H1 (cell line): ENCODE results near the gene GRM7. TPM values are rescaled to one million over a fixed set of nuclear protein-coding genes. Genes with fewer than 3 reads are reported as not detected.

Source experiments
- CTCF ChIA-PET: fragments of 300-600 bp; sonication (Branson Sonifier 250); formaldehyde crosslinking; loops from one replicate; lab custom pipeline; 2021; ENCODE audit not compliant: partially characterized antibody; lab: Charles Lee
- POLR2A ChIA-PET: fragments of 300-600 bp; sonication (Branson Sonifier 250); formaldehyde crosslinking; loops from one replicate; lab custom pipeline; 2021; ENCODE audit warnings: inconsistent platforms; ENCODE audit not compliant: partially characterized antibody; lab: Charles Lee
- DNase-seq, 2 experiments: peaks; one replicate each; pipeline versions ENCODE4 v3.0.0 to v3.0.0-alpha.2; 2010 to 2022; ENCODE audit warnings: low spot score in 2 of 2, low read depth in 1 of 2, mixed read lengths in 1 of 2
- FAIRE-seq: peaks from 2 replicates; lab custom pipeline; 2011; peaks lifted over from hg19 to GRCh38; lab: Jason Lieb, UNC
- H2AFZ ChIP-seq: 2 replicates; pipeline ENCODE4 v1.8.1; 2012; ENCODE audit warnings: low read length, inconsistent platforms
- H2AK5ac ChIP-seq: 2 replicates; pipeline ENCODE4 v1.6.1; 2013; ENCODE audit warnings: low read depth, low read length
- H2BK120ac ChIP-seq: replicated peaks from 2 replicates; pipeline ENCODE3; 2013; ENCODE audit warnings: low read depth, low read length, inconsistent platforms
- H2BK12ac ChIP-seq: 2 replicates; pipeline ENCODE4 v1.6.1; 2013; ENCODE audit warnings: low read depth, low read length
- H2BK15ac ChIP-seq: 2 replicates; pipeline ENCODE4 v1.6.1; 2013; ENCODE audit warnings: low read length
- H2BK20ac ChIP-seq: 2 replicates; pipeline ENCODE4 v1.6.1; 2013; ENCODE audit warnings: low read length
- H2BK5ac ChIP-seq: 2 replicates; pipeline ENCODE4 v1.6.1; 2013; ENCODE audit warnings: low read depth, low read length
- H3K14ac ChIP-seq: 2 replicates; pipeline ENCODE4 v1.6.1; 2013; ENCODE audit warnings: inconsistent platforms; ENCODE audit not compliant: insufficient read length
- H3K18ac ChIP-seq: 2 replicates; pipeline ENCODE4 v1.6.1; 2013; ENCODE audit warnings: low read length; ENCODE audit errors: extremely low read depth
- H3K23ac ChIP-seq: 2 replicates; pipeline ENCODE4 v1.6.1; 2013; ENCODE audit warnings: inconsistent platforms; ENCODE audit not compliant: insufficient read length
- H3K23me2 ChIP-seq: 2 replicates; pipeline ENCODE4 v1.6.1; 2013; ENCODE audit warnings: low read depth, low read length
- H3K27ac ChIP-seq: 2 replicates; pipeline ENCODE4 v1.6.1; 2011; ENCODE audit warnings: low read depth, low read length, inconsistent platforms
- H3K27me3 ChIP-seq, 4 experiments: replicated peaks in 1 of 4; 1 replicate in 1 of 4; 2 replicates in 3 of 4; pipeline versions ENCODE4 v1.6.1 to v1.8.1; 2011 to 2013; ENCODE audit warnings: low read length in 3 of 4, mild to moderate bottlenecking in 3 of 4, inconsistent platforms in 2 of 4, mixed read lengths in 2 of 4, moderate library complexity in 1 of 4; ENCODE audit not compliant: control insufficient read depth in 3 of 4, insufficient read depth in 3 of 4; ENCODE audit errors: extremely low read depth in 1 of 4
- H3K36me3 ChIP-seq, 4 experiments: 2 replicates each; pipeline versions ENCODE4 v1.6.1 to v1.8.1; 2011 to 2013; ENCODE audit warnings: mild to moderate bottlenecking in 4 of 4, low read length in 3 of 4, moderate library complexity in 2 of 4, control low read depth in 1 of 4, inconsistent platforms in 1 of 4; ENCODE audit not compliant: insufficient read depth in 4 of 4, control insufficient read depth in 2 of 4
- H3K4ac ChIP-seq: replicated peaks from 2 replicates; pipeline ENCODE3; 2013; ENCODE audit warnings: low read length, low read depth, mixed read lengths, inconsistent platforms; ENCODE audit not compliant: insufficient read length
- H3K4me1 ChIP-seq, 4 experiments: replicated peaks in 1 of 4; 1 replicate in 1 of 4; 2 replicates in 3 of 4; pipeline versions ENCODE4 v1.6.1 to v1.8.1; 2011 to 2013; ENCODE audit warnings: low read length in 3 of 4, inconsistent platforms in 2 of 4, mixed read lengths in 1 of 4; ENCODE audit not compliant: insufficient read depth in 4 of 4, control insufficient read depth in 3 of 4
- H3K4me2 ChIP-seq, 2 experiments: 2 replicates each; pipeline versions ENCODE4 v1.6.1 to v1.8.1; 2011 to 2013; ENCODE audit warnings: low read depth in 2 of 2, low read length in 2 of 2, control low read depth in 1 of 2, inconsistent platforms in 1 of 2, mild to moderate bottlenecking in 1 of 2; ENCODE audit not compliant: insufficient read depth in 1 of 2
- H3K4me3 ChIP-seq, 4 experiments: fragments of 200-600, 300-600 bp in 1 of 4; sonication (generic), shearing (Covaris generic), sonication (Bioruptor Twin) in 1 of 4; 2 replicates each; pipeline versions ENCODE4 v1.5.1 to v1.8.1; 2011 to 2016; ENCODE audit warnings: low read length in 4 of 4, low read depth in 3 of 4, control low read depth in 2 of 4, inconsistent platforms in 2 of 4, mild to moderate bottlenecking in 2 of 4, mixed read lengths in 1 of 4, moderate library complexity in 1 of 4; ENCODE audit not compliant: insufficient read depth in 2 of 4; ENCODE audit errors: extremely low read depth in 1 of 4
- H3K56ac ChIP-seq: replicated peaks from 2 replicates; pipeline ENCODE3; 2013; ENCODE audit warnings: low read depth, mild to moderate bottlenecking, mixed read lengths, low read length, inconsistent platforms; ENCODE audit not compliant: insufficient read length
- H3K79me1 ChIP-seq: 2 replicates; pipeline ENCODE4 v1.6.1; 2013; ENCODE audit warnings: low read depth, low read length, control low read depth
- H3K79me2 ChIP-seq, 2 experiments: 2 replicates each; pipeline versions ENCODE4 v1.6.1 to v1.8.1; 2012 to 2013; ENCODE audit warnings: low read length in 2 of 2, mild to moderate bottlenecking in 2 of 2, inconsistent platforms in 1 of 2; ENCODE audit not compliant: insufficient read depth in 2 of 2, control insufficient read depth in 1 of 2
- H3K9ac ChIP-seq, 4 experiments: replicated peaks in 1 of 4; 1 replicate in 1 of 4; 2 replicates in 3 of 4; pipeline versions ENCODE4 v1.6.1 to v1.8.1; 2011 to 2013; ENCODE audit warnings: low read depth in 3 of 4, low read length in 3 of 4, control low read depth in 2 of 4, mild to moderate bottlenecking in 2 of 4, moderate library complexity in 2 of 4, inconsistent platforms in 1 of 4; ENCODE audit errors: extremely low read depth in 1 of 4
- H3K9me3 ChIP-seq, 2 experiments: 2 replicates each; pipeline versions ENCODE4 v1.6.1 to v1.8.1; 2012 to 2013; ENCODE audit warnings: mild to moderate bottlenecking in 2 of 2, moderate library complexity in 2 of 2, control low read depth in 1 of 2, inconsistent platforms in 1 of 2, low read depth in 1 of 2, low read length in 1 of 2, mixed read lengths in 1 of 2; ENCODE audit not compliant: insufficient read depth in 2 of 2
- H4K20me1 ChIP-seq, 2 experiments: replicated peaks in 1 of 2; 2 replicates each; pipeline versions ENCODE3 to v1.8.1; 2011 to 2013; ENCODE audit warnings: inconsistent platforms in 2 of 2, low read length in 2 of 2, mild to moderate bottlenecking in 1 of 2; ENCODE audit not compliant: insufficient read depth in 2 of 2, control insufficient read depth in 1 of 2
- H4K5ac ChIP-seq: 2 replicates; pipeline ENCODE4 v1.6.1; 2013; ENCODE audit warnings: low read length, low read depth, mixed read lengths, inconsistent platforms; ENCODE audit not compliant: insufficient read length
- H4K8ac ChIP-seq: 2 replicates; pipeline ENCODE4 v1.8.0; 2013; ENCODE audit warnings: mild to moderate bottlenecking, moderate library complexity, low read length, inconsistent platforms; ENCODE audit not compliant: insufficient read depth; ENCODE audit errors: extremely low read depth
- H4K91ac ChIP-seq: replicated peaks from 2 replicates; pipeline ENCODE3; 2013; ENCODE audit warnings: low read length, mixed read lengths, inconsistent platforms; ENCODE audit not compliant: insufficient read length
- ATF2 ChIP-seq: IDR thresholded peaks from 2 replicates; pipeline ENCODE4 v1.6.1; 2012; ENCODE audit warnings: low read length, inconsistent platforms
- CEBPB ChIP-seq: IDR thresholded peaks from 2 replicates; pipeline ENCODE4 v1.6.1; 2012; ENCODE audit warnings: low read depth, low read length
- CREB1 ChIP-seq: IDR thresholded peaks from 2 replicates; pipeline ENCODE4 v1.6.1; 2012; ENCODE audit warnings: inconsistent platforms
- CTBP2 ChIP-seq: IDR thresholded peaks from 2 replicates; pipeline ENCODE4 v1.7.0; 2011; ENCODE audit warnings: borderline replicate concordance, mild to moderate bottlenecking, moderate library complexity, mixed read lengths, low read length; ENCODE audit not compliant: insufficient read depth, insufficient read length
- E2F6 ChIP-seq: IDR thresholded peaks from 2 replicates; pipeline ENCODE4 v1.6.1; 2012; ENCODE audit warnings: inconsistent platforms
- JUN ChIP-seq: IDR thresholded peaks from 2 replicates; pipeline ENCODE4 v1.6.1; 2011; ENCODE audit warnings: low read depth, mild to moderate bottlenecking, improper control_type of control experiment, low read length
- RFX5 ChIP-seq: IDR thresholded peaks from 2 replicates; pipeline ENCODE4 v1.6.1; 2011; ENCODE audit warnings: low read depth, low read length, improper control_type of control experiment, borderline replicate concordance
- SUZ12 ChIP-seq: fragments of 200-600 bp; sonication (generic); IDR thresholded peaks from 2 replicates; pipeline ENCODE4 v1.6.1; 2012; ENCODE audit warnings: mild to moderate bottlenecking, inconsistent platforms, low read length, moderate library complexity, mixed read lengths
- TAF7 ChIP-seq: optimal IDR thresholded peaks from 2 replicates; pipeline ENCODE3; 2011; ENCODE audit warnings: low read depth, mild to moderate bottlenecking, inconsistent platforms, low read length, moderate library complexity, borderline replicate concordance
- TCF12 ChIP-seq: IDR thresholded peaks from 2 replicates; pipeline ENCODE4 v1.6.1; 2011; ENCODE audit warnings: low read depth, mild to moderate bottlenecking, low read length
- WGBS, 2 experiments: shearing (Covaris generic) in 1 of 2; methylation state at CpG; one replicate each; pipeline versions ENCODE4 v1.1.6 to v1.1.7; 2013 to 2015; ENCODE audit warnings: low lambda C conversion rate in 2 of 2, mixed read lengths in 2 of 2, inconsistent platforms in 1 of 2, low coverage in 1 of 2, missing lambda C conversion rate in 1 of 2; ENCODE audit not compliant: insufficient replicate concordance in 2 of 2, insufficient coverage in 1 of 2, insufficient read length in 1 of 2; ENCODE audit errors: extremely low coverage in 1 of 2, missing lambda C conversion rate in 1 of 2; 5-methylcytosine and 5-hydroxymethylcytosine counted together
- polyA plus RNA-seq, 7 experiments: library from polyadenylated mRNA; depleted of rRNA in 3 of 7; stranded (reverse) in 5 of 7; unstranded in 2 of 7; fragments of >200 nt in 5 of 7; fragments of 200-250 nt in 2 of 7; gene quantifications; 1 replicate in 5 of 7; 2 replicates in 1 of 7; 4 replicates in 1 of 7; pipeline versions ENCODE4 v1.2.1 to v1.2.3, GENCODE V29; 2011 to 2013; ENCODE audit warnings: missing spikeins in 2 of 7, mixed read lengths in 2 of 7
- total RNA-seq: library from RNA; stranded (reverse); fragmentation: NEBNext Ultra II Directional; extraction: Animal tissue kit (Norgen Biotek cat#: 25700); gene quantifications from 2 replicates; pipeline ENCODE4 v1.2.1, GENCODE V29; 2021
- TF ChIP-seq, protein P1 (sequence below): IDR thresholded peaks from 2 replicates; pipeline ENCODE4 v1.6.1; 2011; ENCODE audit warnings: low read depth, mild to moderate bottlenecking, low read length; ENCODE audit not compliant: insufficient read depth

The GRM7 gene
- total and polyA plus RNA-seq, 2 of the 8 experiments (the other 6 are each of a cell fraction or from before 2014, with no cell fraction given) = 0.17 to 0.24 TPM

DNA sequence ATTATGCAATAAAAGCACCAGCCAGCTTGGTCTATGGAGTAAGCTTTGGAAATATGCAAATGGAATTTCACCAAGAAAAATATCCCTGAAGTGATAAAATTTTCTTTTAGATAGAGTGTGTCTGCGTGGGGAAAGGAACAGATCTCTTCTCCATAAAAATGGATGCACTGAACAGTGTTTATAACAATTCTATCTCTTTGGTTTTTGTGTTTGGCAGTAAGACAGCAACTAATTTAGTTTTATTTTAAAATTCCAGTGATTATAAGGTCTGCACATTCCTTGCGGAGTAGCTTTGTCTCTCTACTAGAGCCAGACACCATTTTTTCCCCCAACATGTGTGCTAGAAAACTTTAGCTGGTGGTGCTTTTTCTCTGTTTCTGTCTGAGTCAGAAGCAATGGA is 712.4 kb downstream of the GRM7 start:
- Histone ChIP-seq H3K27ac (no peak overlapping the region), H2BK15ac (no peak overlapping the region), H3K23ac (no peak overlapping the region), H4K20me1 (no peaks in the 10 kb centered on the region), H4K5ac (no peak overlapping the region), H3K9ac (no peak overlapping the region), H2BK5ac (no peak overlapping the region), H3K23me2 (no peaks in the 10 kb centered on the region), H3K56ac (no peak overlapping the region), H3K27me3 (no peaks in the 10 kb centered on the region), H2AK5ac (no peak overlapping the region), H4K91ac (no peak overlapping the region), H3K18ac (no peak overlapping the region), H3K36me3 (no peaks in the 10 kb centered on the region), H3K79me1 (no peaks in the 10 kb centered on the region), H2BK12ac (no peak overlapping the region), H2BK20ac (no peak overlapping the region), H4K8ac (no peak overlapping the region), H2BK120ac (no peak overlapping the region), H2AFZ (no peak overlapping the region), H3K4me2 (no peak overlapping the region), H3K4me1 (no peaks in the 10 kb centered on the region), H3K14ac (no peak overlapping the region), H3K9me3 (peaks cover 0 to 8% of the 10 kb centered on the region in 2 experiments; a peak in 2 of 4 replicates), H3K79me2 (no peaks in the 10 kb centered on the region), H3K4me3 (no peak overlapping the region), H3K4ac (no peak overlapping the region)
- WGBS, 2 experiments = 100% methylated on average over 2 of the region's 2 CpGs; no CpG with 5 or more reads in 1 of the 2 experiments
- ChIA-PET POLR2A (interaction anchor here (2.0 kb wide), 1 partner anchor 12 kb away, joined by 4 read pairs; no protein-coding TSS in a partner anchor), CTCF (interaction anchor here (0.6 kb wide), 4 partner anchors 29 to 841 kb away, joined by 3 to 4 read pairs (median 3); no protein-coding TSS in a partner anchor)
- FAIRE-seq = no peak
- no peak for DNase-seq
- TF ChIP-seq CTBP2 = no peak
- TF ChIP-seq E2F6 = no peak
- TF ChIP-seq SUZ12 = no peak
- TF ChIP-seq CEBPB = no peak
- TF ChIP-seq, protein P1, sequence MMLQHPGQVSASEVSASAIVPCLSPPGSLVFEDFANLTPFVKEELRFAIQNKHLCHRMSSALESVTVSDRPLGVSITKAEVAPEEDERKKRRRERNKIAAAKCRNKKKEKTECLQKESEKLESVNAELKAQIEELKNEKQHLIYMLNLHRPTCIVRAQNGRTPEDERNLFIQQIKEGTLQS = no peak
- TF ChIP-seq RFX5 = no peak
- no peak for TF ChIP-seq JUN
- no peak for TF ChIP-seq CREB1
- TF ChIP-seq ATF2 = no peak
- TF ChIP-seq TCF12 = no peak
- no peak for TF ChIP-seq TAF7
